Astrocyte of the cerebellum (primary cell): ENCODE data around the gene SLCO4A1.
"Not testable (repeated sequence)": the region's sequence is repeated elsewhere in the genome, so short reads cannot be mapped to it uniquely, and the experiment has no call there.

ENCODE experiments used
- DNase-seq: peaks from one replicate; pipeline ENCODE4 v3.0.0-alpha.2; 2011; ENCODE audit warnings: low read depth
- H3K4me3 ChIP-seq: 2 replicates; pipeline ENCODE4 v1.5.1; 2011; ENCODE audit warnings: mild to moderate bottlenecking, low read depth, low read length, moderate library complexity
- in situ Hi-C: cut with HindIII; loops from 2 replicates; pipeline ENCODE4 v1.10.0; 2017; ENCODE audit warnings: low sequenced_read_pairs
- TF ChIP-seq, protein P1 (sequence below): IDR thresholded peaks from 2 replicates; pipeline ENCODE4 v1.5.1; 2012; ENCODE audit warnings: low read length, low read depth, moderate library complexity, mild to moderate bottlenecking; ENCODE audit errors: missing control alignments

The SLCO4A1 gene

DNA sequence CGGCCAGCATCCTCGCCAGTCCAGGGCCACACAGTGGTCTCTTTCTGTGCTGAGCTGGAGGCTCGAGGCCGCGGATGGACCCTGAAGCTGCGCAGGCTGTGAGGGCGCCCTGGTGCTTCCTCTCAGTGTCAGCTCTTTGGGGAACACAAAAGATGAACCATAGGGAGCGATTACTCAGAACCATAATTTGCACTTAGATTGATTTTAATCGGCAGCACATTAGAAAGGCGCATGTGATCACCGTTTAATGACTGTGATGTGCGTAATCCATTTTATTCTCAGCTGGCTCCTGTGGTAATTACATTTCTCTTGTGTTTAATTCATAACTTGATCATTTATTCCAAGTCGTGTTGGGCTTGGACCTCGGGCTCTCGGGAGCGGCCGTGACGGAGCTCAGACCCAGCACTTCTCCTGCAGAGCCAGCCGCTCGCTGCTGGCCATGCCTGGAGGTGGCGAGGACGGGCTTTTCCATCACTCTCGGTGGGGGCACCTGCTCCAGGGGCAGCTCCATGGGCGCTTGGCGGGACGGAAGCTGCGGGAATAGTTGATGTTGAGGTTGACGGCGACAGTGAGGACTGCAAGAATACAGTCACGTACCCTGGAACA, 40.7 kb downstream of the SLCO4A1 start:
- H3K4me3 ChIP-seq = no peak overlapping the region
- in situ Hi-C loops = no loop called here
- DNase-seq = no peak
- TF ChIP-seq, protein P1, sequence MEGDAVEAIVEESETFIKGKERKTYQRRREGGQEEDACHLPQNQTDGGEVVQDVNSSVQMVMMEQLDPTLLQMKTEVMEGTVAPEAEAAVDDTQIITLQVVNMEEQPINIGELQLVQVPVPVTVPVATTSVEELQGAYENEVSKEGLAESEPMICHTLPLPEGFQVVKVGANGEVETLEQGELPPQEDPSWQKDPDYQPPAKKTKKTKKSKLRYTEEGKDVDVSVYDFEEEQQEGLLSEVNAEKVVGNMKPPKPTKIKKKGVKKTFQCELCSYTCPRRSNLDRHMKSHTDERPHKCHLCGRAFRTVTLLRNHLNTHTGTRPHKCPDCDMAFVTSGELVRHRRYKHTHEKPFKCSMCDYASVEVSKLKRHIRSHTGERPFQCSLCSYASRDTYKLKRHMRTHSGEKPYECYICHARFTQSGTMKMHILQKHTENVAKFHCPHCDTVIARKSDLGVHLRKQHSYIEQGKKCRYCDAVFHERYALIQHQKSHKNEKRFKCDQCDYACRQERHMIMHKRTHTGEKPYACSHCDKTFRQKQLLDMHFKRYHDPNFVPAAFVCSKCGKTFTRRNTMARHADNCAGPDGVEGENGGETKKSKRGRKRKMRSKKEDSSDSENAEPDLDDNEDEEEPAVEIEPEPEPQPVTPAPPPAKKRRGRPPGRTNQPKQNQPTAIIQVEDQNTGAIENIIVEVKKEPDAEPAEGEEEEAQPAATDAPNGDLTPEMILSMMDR = no peak

DNA sequence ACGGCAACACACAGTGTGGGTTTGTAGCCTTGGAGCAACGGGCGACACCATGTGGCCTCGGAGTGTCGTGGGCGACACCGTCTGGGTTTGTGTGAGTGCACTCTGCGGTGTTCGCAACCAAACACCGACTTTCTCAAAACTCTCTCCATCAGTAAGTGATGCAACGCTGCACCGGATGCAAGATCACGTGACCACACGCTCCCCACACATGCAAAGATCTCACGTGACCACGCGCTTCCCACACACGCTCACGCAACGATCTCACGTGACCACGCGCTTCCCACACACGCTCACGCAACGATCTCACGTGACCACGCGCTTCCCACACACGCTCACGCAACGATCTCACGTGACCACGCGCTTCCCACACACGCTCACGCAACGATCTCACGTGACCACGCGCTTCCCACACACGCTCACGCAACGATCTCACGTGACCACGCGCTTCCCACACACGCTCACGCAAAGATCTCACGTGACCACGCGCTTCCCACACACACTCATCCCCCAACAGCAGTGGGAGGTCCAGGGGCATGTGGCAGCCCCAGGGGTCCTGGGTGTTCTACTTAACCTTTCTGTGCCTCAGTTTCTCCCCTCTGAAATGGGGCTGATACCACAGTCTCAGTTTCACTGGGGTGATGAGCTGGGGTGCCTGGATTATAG, 41.5 kb downstream of the SLCO4A1 start:
- in situ Hi-C loops, H3K4me3 ChIP-seq, DNase-seq: not testable (repeated sequence)

DNA sequence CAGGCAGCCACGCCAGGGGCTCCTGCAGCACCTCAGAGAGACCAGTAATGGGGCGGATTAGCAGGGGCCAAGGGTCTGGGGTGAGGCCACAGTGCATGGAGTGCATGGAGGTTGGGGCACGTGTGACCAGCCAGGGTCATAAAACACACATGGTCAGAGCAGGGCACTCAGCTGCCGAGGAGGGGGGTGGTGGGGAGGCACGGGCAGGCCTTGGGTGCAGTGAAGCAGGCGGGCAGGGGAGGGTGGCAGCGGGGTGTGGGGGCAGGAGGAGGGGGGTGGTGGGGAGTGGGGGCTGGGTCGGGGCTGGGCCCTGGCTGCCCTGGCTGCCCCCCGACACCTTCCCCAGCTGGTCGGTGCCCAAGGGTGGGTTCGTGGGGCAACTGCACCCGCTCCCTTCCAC, 42.7 kb downstream of the SLCO4A1 start:
- DNase-seq = no peak
- no peak overlapping the region for H3K4me3 ChIP-seq
- in situ Hi-C loops = no loop called here
- TF ChIP-seq, protein P1 = no peak

DNA sequence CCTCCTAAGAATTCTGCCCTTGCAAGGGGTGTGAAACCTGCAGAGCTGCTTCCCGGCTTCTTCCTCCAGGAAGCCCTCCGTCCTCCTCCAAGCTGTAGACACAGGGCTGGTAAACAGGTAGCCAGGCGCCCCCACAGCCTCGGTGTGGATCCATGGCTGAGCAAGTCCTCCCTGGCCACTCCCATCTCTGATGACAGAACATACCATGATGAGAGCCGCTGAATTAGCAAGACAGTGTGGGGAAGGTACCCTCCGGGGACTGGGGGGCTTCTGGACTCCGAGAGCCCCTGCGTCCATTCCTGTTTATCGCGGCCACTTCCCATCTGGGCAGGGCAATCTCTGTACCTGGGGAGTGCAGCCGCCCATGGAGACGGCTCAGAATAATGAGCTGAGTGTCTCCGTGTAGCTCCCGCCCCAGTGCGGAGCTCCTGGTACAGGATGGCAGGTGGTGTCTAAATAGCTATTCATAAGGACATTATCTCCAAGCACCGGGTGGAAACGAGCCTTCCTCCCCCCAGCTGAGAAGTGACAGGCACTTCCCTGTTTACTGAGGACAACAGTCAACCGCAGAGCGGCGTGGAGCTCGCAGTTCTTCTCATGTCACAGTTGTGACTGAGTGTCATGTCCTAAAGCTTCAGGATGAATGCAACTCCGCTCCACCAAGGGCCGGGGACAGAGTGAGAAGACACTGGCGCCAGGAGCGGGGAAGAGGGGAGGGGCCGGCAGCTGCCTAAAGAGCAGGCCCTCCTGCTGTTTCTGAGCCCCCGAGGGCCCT, 43.7 kb downstream of the SLCO4A1 start:
- no peak overlapping the region for H3K4me3 ChIP-seq
- TF ChIP-seq, protein P1 = no peak
- DNase-seq = no peak
- in situ Hi-C loops = no loop called here

DNA sequence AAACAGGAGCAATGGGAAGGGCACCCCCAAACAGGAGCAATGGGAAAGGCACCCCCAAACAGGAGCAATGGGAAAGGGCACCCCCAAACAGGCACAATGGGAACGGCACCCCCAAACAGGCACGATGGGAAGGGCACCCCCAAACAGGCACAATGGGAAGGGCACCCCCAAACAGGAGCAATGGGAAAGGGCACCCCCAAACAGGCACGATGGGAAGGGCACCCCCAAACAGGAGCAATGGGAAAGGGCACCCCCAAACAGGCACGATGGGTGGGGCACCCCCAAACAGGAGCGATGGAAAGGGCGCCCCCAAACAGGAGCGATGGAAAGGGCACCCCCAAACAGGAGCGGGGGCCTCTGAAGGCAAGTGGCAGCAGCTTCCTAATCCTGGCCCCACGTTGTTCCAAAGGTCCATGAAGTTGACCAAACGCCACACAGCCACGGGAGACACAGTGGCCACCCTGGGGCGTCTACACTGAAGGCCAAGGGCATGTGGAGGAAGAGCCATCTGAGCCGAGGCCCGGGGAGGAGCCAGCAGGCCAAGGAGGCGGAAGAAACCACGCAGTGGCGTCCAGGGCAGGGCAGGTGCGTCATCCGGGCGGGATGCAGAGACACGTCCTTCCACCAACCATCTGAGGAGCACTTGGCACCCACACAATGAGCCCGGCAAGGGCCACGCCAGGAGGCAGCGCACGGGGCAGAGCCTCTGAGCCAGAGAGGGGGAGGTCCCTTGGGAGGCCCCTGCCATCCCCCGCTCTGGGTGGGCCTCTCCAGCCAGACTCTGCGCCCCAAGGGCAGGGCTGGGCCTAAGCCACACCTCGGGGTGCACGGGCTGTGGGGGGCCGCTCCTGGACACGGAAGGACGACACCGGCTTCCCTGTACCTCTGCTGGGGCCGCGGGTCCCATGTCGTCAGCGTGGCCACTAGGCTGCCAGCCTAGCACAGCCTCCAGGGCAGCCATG, 44.8 kb downstream of the SLCO4A1 start:
- TF ChIP-seq, protein P1 = no peak
- no peak overlapping the region for H3K4me3 ChIP-seq
- DNase-seq = no peak
- in situ Hi-C loops = no loop called here

DNA sequence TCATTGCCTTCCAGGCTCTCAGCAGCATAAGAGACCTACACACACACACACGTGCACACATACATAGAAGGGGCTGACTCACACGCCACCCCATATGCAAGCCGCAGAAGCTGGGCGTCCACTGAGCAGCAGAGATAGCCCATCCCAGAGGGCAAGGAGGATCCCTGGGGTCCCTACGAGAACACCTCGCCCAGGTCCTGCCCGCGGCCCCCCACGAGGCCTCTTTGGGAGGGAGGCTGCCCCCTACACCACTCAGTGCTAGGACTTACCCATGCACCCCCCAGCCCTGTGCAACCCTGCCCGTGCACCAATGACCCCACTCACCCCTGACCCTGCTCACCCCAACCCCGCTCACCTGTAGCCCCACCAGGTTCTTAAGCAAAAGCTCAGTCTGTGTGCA, 45.8 kb downstream of the SLCO4A1 start:
- no peak overlapping the region for H3K4me3 ChIP-seq
- in situ Hi-C loops = no loop called here
- no peak for DNase-seq
- TF ChIP-seq, protein P1 = no peak
